HEK293 (cell line): ENCODE results near the gene RGS9BP.

Experiments
- ZIC2 ChIP-seq: fragments of 450-650 bp; formaldehyde crosslinking; IDR thresholded peaks from 2 replicates; pipeline ENCODE4 v1.5.1; 2016; ENCODE audit warnings: missing biosample characterization, missing genetic modification characterization
- TF ChIP-seq, protein P1 (sequence below): fragments of 450-650 bp; formaldehyde crosslinking; IDR thresholded peaks from 2 replicates; pipeline ENCODE4 v1.5.1; 2016; ENCODE audit warnings: missing biosample characterization, missing genetic modification characterization, borderline replicate concordance
- TF ChIP-seq, protein P2 (sequence below): fragments of 450-650 bp; formaldehyde crosslinking; IDR thresholded peaks from 2 replicates; pipeline ENCODE4 v1.5.1; 2016; ENCODE audit warnings: missing biosample characterization, missing genetic modification characterization
- TF ChIP-seq, protein P3 (sequence below): fragments of 450-650 bp; formaldehyde crosslinking; IDR thresholded peaks from 2 replicates; pipeline ENCODE4 v1.5.1; 2016; ENCODE audit warnings: missing biosample characterization, missing genetic modification characterization, low read depth

DNA sequence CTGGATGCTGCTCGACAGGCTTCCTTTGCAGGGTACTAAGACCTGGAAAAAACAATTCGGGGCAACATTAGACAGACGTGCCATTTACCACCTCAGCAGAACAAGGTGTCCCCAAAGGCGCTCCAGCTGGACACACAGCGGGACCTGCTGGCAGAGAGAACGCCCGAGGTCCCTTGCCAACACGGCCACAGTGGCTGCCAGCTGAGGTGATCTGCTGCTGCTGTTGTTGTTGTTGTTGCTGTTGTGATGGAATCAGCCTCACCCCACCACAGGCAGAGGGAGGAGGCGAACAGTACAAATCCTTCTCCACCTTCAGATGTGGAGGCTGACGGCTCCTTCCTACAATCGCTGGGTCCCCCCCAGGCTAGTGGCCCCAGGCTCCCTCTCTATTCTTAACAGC, 25.9 kb upstream of the RGS9BP start:
- TF ChIP-seq, protein P1, sequence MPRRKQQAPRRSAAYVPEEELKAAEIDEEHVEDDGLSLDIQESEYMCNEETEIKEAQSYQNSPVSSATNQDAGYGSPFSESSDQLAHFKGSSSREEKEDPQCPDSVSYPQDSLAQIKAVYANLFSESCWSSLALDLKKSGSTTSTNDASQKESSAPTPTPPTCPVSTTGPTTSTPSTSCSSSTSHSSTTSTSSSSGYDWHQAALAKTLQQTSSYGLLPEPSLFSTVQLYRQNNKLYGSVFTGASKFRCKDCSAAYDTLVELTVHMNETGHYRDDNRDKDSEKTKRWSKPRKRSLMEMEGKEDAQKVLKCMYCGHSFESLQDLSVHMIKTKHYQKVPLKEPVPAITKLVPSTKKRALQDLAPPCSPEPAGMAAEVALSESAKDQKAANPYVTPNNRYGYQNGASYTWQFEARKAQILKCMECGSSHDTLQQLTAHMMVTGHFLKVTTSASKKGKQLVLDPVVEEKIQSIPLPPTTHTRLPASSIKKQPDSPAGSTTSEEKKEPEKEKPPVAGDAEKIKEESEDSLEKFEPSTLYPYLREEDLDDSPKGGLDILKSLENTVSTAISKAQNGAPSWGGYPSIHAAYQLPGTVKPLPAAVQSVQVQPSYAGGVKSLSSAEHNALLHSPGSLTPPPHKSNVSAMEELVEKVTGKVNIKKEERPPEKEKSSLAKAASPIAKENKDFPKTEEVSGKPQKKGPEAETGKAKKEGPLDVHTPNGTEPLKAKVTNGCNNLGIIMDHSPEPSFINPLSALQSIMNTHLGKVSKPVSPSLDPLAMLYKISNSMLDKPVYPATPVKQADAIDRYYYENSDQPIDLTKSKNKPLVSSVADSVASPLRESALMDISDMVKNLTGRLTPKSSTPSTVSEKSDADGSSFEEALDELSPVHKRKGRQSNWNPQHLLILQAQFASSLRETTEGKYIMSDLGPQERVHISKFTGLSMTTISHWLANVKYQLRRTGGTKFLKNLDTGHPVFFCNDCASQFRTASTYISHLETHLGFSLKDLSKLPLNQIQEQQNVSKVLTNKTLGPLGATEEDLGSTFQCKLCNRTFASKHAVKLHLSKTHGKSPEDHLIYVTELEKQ (tag by site-specific recombination), result no peak
- TF ChIP-seq ZIC2 (tag by site-specific recombination), result no peak
- TF ChIP-seq, protein P2, sequence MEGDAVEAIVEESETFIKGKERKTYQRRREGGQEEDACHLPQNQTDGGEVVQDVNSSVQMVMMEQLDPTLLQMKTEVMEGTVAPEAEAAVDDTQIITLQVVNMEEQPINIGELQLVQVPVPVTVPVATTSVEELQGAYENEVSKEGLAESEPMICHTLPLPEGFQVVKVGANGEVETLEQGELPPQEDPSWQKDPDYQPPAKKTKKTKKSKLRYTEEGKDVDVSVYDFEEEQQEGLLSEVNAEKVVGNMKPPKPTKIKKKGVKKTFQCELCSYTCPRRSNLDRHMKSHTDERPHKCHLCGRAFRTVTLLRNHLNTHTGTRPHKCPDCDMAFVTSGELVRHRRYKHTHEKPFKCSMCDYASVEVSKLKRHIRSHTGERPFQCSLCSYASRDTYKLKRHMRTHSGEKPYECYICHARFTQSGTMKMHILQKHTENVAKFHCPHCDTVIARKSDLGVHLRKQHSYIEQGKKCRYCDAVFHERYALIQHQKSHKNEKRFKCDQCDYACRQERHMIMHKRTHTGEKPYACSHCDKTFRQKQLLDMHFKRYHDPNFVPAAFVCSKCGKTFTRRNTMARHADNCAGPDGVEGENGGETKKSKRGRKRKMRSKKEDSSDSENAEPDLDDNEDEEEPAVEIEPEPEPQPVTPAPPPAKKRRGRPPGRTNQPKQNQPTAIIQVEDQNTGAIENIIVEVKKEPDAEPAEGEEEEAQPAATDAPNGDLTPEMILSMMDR (tag by site-specific recombination), result no peak
- TF ChIP-seq, protein P3, sequence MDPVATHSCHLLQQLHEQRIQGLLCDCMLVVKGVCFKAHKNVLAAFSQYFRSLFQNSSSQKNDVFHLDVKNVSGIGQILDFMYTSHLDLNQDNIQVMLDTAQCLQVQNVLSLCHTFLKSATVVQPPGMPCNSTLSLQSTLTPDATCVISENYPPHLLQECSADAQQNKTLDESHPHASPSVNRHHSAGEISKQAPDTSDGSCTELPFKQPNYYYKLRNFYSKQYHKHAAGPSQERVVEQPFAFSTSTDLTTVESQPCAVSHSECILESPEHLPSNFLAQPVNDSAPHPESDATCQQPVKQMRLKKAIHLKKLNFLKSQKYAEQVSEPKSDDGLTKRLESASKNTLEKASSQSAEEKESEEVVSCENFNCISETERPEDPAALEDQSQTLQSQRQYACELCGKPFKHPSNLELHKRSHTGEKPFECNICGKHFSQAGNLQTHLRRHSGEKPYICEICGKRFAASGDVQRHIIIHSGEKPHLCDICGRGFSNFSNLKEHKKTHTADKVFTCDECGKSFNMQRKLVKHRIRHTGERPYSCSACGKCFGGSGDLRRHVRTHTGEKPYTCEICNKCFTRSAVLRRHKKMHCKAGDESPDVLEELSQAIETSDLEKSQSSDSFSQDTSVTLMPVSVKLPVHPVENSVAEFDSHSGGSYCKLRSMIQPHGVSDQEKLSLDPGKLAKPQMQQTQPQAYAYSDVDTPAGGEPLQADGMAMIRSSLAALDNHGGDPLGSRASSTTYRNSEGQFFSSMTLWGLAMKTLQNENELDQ (tag by site-specific recombination), result no peak
